MM.1S (cell line): Measurements from ENCODE around the gene C11orf21.

Source experiments
- EZH2 ChIP-seq: fragments of 300-600 bp; sonication (generic); optimal IDR thresholded peaks from 2 replicates; pipeline ENCODE3; 2017; ENCODE audit warnings: low read depth, mild to moderate bottlenecking, antibody characterized with exemption, low read length, mixed read lengths
- EZH2phosphoT487 ChIP-seq: fragments of 300-600 bp; sonication (generic); IDR thresholded peaks from 2 replicates; pipeline ENCODE4 v1.6.1; 2018; ENCODE audit warnings: antibody characterized with exemption, low read length
- TF ChIP-seq, protein P1 (sequence below): fragments of 300-600 bp; sonication (generic); IDR thresholded peaks from 2 replicates; pipeline ENCODE4 v1.5.1; 2016; ENCODE audit warnings: antibody characterized with exemption, low read length, mixed read lengths

DNA sequence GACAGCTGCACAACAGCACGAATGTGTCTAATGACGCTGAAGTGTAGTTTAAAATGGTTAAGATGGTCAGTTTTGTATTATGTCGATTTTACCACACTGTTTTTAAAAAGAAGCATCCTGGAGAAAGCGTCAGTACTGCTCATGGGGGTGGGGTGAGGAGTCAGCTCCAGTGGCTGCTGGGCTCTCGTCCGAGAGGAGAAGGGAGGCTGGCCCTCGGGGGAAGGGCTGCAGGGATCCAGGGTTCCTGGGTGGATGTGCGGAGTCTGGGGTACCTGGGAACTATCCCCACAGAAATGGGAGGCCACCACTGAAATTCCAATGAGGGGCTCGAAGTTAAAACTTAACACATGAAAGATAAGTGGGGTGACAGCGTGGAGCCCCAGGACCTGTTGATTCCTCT is 11.9 kb downstream of the C11orf21 start:
- TF ChIP-seq, protein P1, sequence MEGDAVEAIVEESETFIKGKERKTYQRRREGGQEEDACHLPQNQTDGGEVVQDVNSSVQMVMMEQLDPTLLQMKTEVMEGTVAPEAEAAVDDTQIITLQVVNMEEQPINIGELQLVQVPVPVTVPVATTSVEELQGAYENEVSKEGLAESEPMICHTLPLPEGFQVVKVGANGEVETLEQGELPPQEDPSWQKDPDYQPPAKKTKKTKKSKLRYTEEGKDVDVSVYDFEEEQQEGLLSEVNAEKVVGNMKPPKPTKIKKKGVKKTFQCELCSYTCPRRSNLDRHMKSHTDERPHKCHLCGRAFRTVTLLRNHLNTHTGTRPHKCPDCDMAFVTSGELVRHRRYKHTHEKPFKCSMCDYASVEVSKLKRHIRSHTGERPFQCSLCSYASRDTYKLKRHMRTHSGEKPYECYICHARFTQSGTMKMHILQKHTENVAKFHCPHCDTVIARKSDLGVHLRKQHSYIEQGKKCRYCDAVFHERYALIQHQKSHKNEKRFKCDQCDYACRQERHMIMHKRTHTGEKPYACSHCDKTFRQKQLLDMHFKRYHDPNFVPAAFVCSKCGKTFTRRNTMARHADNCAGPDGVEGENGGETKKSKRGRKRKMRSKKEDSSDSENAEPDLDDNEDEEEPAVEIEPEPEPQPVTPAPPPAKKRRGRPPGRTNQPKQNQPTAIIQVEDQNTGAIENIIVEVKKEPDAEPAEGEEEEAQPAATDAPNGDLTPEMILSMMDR: no peak
- no peak for TF ChIP-seq EZH2
- TF ChIP-seq EZH2phosphoT487: no peak
